ENCODE data around the gene ITGBL1.

DNA sequence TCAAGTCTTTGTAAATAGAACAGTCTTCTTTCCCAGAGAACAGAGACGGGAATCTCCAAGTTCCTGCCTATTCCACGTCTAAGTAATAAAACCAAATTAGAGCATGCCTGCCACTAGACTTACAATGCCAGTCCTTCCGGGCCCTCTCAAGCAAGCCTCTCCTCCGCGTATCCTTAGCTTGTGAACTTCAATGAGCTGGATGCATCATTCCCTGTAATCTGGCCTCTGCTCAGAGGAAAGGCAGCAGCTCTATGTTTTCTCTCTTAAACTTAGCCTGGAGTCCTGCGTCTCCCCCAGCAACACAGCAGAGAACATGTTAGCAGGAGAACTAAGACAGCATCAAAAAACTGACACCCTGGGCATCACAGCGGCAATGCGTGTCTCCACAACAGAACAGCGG lies 44.3 kb upstream of the ITGBL1 start:
- TF ChIP-seq, protein P1, sequence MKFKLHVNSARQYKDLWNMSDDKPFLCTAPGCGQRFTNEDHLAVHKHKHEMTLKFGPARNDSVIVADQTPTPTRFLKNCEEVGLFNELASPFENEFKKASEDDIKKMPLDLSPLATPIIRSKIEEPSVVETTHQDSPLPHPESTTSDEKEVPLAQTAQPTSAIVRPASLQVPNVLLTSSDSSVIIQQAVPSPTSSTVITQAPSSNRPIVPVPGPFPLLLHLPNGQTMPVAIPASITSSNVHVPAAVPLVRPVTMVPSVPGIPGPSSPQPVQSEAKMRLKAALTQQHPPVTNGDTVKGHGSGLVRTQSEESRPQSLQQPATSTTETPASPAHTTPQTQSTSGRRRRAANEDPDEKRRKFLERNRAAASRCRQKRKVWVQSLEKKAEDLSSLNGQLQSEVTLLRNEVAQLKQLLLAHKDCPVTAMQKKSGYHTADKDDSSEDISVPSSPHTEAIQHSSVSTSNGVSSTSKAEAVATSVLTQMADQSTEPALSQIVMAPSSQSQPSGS (IDR thresholded peaks at IDR 0.05; ENCODE audit: low read length): no peak
- no peak for TF ChIP-seq RAD21 (IDR thresholded peaks at IDR 0.05 in 1 of 2, conservative IDR thresholded peaks at IDR 0.05 in 1 of 2; ENCODE audit: low read depth in 2 of 2, low read length in 2 of 2)
- TF ChIP-seq CTCF (IDR thresholded peaks at IDR 0.05; ENCODE audit: control extremely low read depth in 1 of 3, insufficient read depth in 1 of 3, low read depth in 1 of 3, low read length in 3 of 3): no peak
- TF ChIP-seq SIX5 (IDR thresholded peaks at IDR 0.05; ENCODE audit: low read depth, low read length): no peak
- TF ChIP-seq POLR2AphosphoS5 (IDR thresholded peaks at IDR 0.05; ENCODE audit: low read depth, low read length): no peak
- TF ChIP-seq SIN3A (conservative IDR thresholded peaks at IDR 0.05 in 1 of 2, IDR thresholded peaks at IDR 0.05 in 1 of 2; ENCODE audit: low read depth in 1 of 2, low read length in 2 of 2): no peak
- TF ChIP-seq EP300 (IDR thresholded peaks at IDR 0.05; ENCODE audit: borderline replicate concordance in 1 of 2, low read depth in 2 of 2, low read length in 2 of 2): no peak
- no peak for TF ChIP-seq EZH2 (IDR thresholded peaks at IDR 0.05; ENCODE audit: low read depth, low read length, severe bottlenecking)
- TF ChIP-seq POLR2A (IDR thresholded peaks at IDR 0.05; ENCODE audit: control extremely low read depth in 1 of 2, low read depth in 2 of 2, low read length in 2 of 2): no peak
- no peak for TF ChIP-seq RXRA (IDR thresholded peaks at IDR 0.05; ENCODE audit: insufficient read depth, low read depth, low read length)
- TF ChIP-seq TEAD4 (IDR thresholded peaks at IDR 0.05; ENCODE audit: low read depth, low read length): no peak
- no peak for TF ChIP-seq TBP (IDR thresholded peaks at IDR 0.05; ENCODE audit: low read depth, low read length)
